ENCODE measurements around the gene DUS1L. TPM values are rescaled to one million over a fixed set of nuclear protein-coding genes. Genes with fewer than 3 reads are reported as not detected.

DUS1L gene
- total RNA-seq, 1 donor from 2014 or later = 97.1 TPM

DNA sequence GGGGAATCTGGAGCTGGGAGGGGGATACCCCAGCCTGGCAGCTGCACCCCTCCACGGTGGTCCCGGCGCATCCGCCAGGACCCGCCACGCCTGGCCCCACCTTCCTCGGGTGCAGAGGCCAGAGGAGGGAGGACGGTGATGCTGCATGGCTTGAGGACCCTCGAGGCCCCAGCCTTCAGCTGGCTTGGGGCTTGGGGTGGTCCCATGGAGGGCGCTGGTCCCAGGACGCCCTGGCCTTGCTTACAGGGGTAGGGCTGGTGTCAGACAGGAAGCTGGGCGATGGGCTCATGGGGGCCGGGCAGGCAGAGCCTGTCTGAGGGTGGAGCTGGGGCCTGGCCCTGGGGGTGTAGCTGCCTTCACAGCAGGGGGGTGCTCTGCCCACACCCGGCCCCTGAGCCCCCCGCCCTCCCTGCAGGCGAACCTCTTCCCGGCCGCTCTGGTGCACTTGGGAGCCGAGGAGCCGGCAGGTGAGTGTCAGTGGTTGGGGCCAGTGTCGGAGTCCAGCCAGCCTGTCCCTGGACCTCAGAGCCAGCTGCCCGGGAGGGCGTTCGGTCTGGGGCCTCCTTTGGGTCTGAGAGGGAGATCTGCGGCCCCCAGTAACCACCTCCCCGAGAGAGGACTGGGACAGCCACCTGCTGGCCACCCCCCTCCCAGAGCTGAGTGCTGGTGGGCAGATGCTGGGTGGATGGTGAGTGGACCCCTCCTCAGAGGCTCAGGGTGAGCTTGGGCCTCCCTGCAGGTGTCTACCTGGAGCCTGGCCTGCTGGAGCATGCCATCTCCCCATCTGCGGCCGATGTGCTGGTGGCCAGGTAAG lies 49.3 kb downstream of the DUS1L start:
- no peak for DNase-seq (ENCODE audit: low read depth)

GRCh38 chr17:82015311-82015971 lies 50.2 kb downstream of the DUS1L start:
- no peak for DNase-seq (ENCODE audit: low read depth)

GRCh38 chr17:82014971-82015310 lies 50.7 kb downstream of the DUS1L start:
- DNase-seq (ENCODE audit: low read depth) = no peak

- no peak for DNase-seq (ENCODE audit: low read depth)
These were observed 51.2 kb downstream of the DUS1L start for GRCh38 chr17:82014432-82014831.

GRCh38 chr17:82013772-82014321 lies 51.8 kb downstream of the DUS1L start:
- DNase-seq (ENCODE audit: low read depth) = no peak

DNA sequence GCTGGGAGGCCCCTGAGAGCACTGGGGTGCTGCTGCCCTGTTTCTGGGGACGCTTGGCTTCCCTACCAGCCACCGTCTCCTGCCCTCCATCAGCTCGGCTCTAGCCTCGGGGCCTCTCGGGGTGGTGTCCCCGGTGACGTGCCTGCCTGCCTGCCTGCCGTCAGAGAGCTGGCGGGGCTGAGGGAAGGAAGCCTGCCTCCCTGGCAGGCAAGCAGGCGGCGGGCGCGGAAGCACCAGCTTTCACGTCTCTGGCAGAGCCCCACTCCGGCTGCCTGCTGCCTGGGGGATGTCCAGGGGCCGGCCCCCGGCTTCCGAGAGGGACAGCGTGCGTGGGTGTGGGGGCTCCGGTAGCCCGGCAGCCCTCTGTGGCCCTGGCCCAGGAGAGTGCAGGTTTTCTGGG lies 52.3 kb downstream of the DUS1L start:
- DNase-seq (ENCODE audit: low read depth) = no peak

GRCh38 chr17:82012640-82013295 lies 52.8 kb downstream of the DUS1L start:
- no peak for DNase-seq (ENCODE audit: low read depth)

- DNase-seq (ENCODE audit: low read depth) = no peak
These were observed 53.4 kb downstream of the DUS1L start for GRCh38 chr17:82012261-82012639.

DNA sequence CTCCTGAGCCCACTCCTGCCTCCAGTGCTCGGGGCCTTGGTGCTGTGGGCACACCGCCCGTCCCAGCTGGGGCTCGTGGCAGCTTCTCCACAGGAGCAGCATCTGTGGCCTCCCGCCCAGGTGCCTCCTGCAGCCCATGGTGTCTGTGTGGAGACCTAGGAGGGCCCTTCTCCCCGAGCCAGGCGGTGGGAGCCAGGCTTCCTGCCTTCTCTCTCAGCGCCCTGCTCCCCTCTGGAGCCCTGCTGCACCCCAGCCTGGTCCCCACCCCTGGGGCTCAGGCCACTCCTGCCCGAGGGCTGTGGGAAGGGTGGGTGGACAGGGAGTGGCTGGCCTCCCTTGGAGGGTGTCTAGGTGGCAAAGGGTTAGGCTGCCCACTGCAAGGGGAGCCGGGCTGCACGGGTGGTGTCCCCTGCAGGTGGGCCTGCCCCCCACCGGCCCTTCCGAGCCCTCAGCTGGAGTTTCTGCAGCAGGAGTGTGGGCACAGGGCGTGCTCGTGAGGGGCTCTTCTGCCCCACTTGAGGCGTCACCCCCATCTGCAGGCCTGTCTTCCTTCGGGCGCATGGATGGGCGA lies 53.9 kb downstream of the DUS1L start:
- no peak for DNase-seq (ENCODE audit: low read depth)

DNA sequence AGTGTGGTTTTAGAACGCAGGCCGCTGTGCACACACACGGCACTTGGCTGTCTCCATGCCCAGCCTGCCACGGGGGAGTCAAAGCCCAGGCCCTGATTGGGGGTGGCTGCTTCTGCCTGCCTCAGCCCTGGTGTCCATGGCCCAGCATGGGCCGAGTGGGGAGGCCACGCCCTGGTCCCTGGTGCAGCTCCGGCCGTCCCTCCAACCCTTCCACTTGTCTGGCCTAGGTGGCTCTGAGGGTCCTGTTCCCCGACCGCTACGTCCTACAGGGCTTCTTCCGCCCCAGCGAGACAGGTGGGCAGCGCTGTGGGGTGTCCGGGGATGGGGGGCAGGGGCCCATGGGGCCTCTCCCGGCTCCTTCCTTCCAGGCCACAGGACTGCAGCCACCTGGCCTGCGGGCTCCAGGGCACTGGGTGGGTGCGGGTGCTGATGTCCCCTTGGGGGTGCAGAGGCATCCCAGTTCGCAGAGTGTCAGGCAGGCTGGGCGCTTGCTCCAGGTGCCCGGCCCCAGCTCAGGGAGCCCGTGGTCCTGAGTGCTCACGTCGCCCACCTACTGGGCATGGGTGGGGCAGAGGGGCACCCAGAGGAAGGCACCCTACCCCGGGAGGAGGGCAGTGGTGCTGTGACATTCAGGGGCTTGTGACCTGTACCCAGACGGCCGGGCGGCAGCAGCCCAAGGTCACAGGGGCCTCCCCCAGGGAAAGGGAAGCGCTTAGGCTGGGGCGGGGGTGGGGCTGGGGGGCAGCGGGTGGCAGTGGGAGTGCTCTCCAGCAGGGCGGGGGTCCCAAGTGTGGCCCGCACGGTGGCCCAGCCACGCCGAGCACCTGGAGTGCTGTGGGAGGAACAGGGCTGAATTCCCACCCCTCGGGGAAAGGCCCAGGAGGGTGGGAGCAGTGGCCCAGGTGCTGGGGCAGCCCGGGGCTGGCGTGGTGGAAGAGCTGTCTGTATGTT lies 54.8 kb downstream of the DUS1L start:
- no peak for DNase-seq (ENCODE audit: low read depth)

DNA sequence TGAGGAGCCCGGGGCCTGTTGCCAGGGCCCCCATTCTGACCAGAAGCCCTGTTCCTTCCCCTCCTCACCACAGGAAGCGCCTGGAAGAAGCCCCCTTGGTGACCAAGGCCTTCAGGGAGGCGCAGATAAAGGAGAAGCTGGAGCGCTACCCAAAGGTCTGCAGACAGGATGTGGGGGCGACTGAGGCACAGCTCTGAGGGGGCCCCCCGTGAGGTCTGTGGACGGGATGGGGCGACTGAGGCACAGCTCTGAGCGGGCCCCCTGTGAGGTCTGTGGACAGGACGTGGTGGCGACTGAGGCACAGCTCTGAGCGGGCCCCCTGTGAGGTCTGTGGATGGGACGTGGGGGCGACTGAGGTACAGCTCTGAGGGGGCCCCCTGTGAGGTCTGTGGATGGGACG lies 56.2 kb downstream of the DUS1L start:
- no peak for DNase-seq (ENCODE audit: low read depth)

GRCh38 chr17:82008941-82009405 lies 56.6 kb downstream of the DUS1L start:
- no peak for DNase-seq (ENCODE audit: low read depth)

GRCh38 chr17:82008258-82008940 lies 57.2 kb downstream of the DUS1L start:
- no peak for DNase-seq (ENCODE audit: low read depth)

Other genes starting within 250 kb of the DUS1L start
- gene MCRIP1, start 232.5 kb downstream of the DUS1L start, total RNA-seq = 100 and 132 TPM in 2 replicates
- 12.7 and 29.7 TPM in 2 replicates for gene PPP1R27, start 230.8 kb downstream of the DUS1L start, total RNA-seq
- gene P4HB, start 205.3 kb downstream of the DUS1L start, total RNA-seq = 1,674 and 2,691 TPM in 2 replicates
- 157 and 161 TPM in 2 replicates for gene ARHGDIA, start 194.5 kb downstream of the DUS1L start, total RNA-seq
- gene ALYREF, start 174.2 kb downstream of the DUS1L start, total RNA-seq = 94.5 and 96.3 TPM in 2 replicates
- gene ANAPC11, start 174.1 kb downstream of the DUS1L start, total RNA-seq = 190 and 212 TPM in 2 replicates
- 1.3 and 6.1 TPM in 2 replicates for gene NPB, start 163.6 kb downstream of the DUS1L start, total RNA-seq
- gene PCYT2, start 154.4 kb downstream of the DUS1L start, total RNA-seq = 67.4 and 88.5 TPM in 2 replicates
- 19.2 and 20.3 TPM in 2 replicates for gene SIRT7, start 147.6 kb downstream of the DUS1L start, total RNA-seq
- 48.9 and 61.0 TPM in 2 replicates for gene MAFG, start 138.1 kb downstream of the DUS1L start, total RNA-seq
- 120 and 223 TPM in 2 replicates for gene PYCR1, start 128.5 kb downstream of the DUS1L start, total RNA-seq
- 0.16 and 1.3 TPM in 2 replicates for gene MYADML2, start 118.6 kb downstream of the DUS1L start, total RNA-seq
- 0.53 and 1.2 TPM in 2 replicates for gene NOTUM, start 104.6 kb downstream of the DUS1L start, total RNA-seq
- 21.8 and 29.7 TPM in 2 replicates for gene ASPSCR1, start 88.2 kb downstream of the DUS1L start, total RNA-seq
- gene CENPX, start 42.9 kb downstream of the DUS1L start, total RNA-seq = 50.0 and 61.8 TPM in 2 replicates
- gene LRRC45, start 42.5 kb downstream of the DUS1L start, total RNA-seq = 9.4 and 10.5 TPM in 2 replicates
- 7.3 and 9.8 TPM in 2 replicates for gene RAC3, start 34.1 kb downstream of the DUS1L start, total RNA-seq
- 99.4 and 105 TPM in 2 replicates for gene DCXR, start 28.1 kb downstream of the DUS1L start, total RNA-seq
- 42.7 and 45.4 TPM in 2 replicates for gene RFNG, start 14.0 kb downstream of the DUS1L start, total RNA-seq
- 121 and 122 TPM in 2 replicates for gene GPS1, start 13.9 kb downstream of the DUS1L start, total RNA-seq
- 78.4 and 97.9 TPM in 2 replicates for gene FASN, start 32.4 kb upstream of the DUS1L start, total RNA-seq
- 7.9 and 11.3 TPM in 2 replicates for gene CCDC57, start 147.0 kb upstream of the DUS1L start, total RNA-seq
- 94.9 and 164 TPM in 2 replicates for gene SLC16A3, start 163.2 kb upstream of the DUS1L start, total RNA-seq
- 29.0 and 37.1 TPM in 2 replicates for gene CSNK1D, start 207.9 kb upstream of the DUS1L start, total RNA-seq